Upper lobe of left lung (tissue), 6 donors: Measurements from ENCODE around the gene TAF1D. TPM values are rescaled to one million over a fixed set of nuclear protein-coding genes. Genes with fewer than 3 reads are reported as not detected.

ENCODE experiments used
- ATAC-seq, 2 donors: fragments of 200-7000 bp; cut with Tn5 transposase; one replicate each; pipeline ENCODE4 v1.9.1; 2022; ENCODE audit warnings: mild to moderate bottlenecking in 2 of 2, moderate library complexity in 2 of 2; ENCODE audit not compliant: low FRiP score in 2 of 2
- DNase-seq, 2 donors: peaks; one replicate each; pipeline ENCODE4 v3.0.0-alpha.2; 2019 to 2020
- H3K27ac ChIP-seq, 4 donors: fragments of 200-600 bp; sonication (generic); one replicate each; pipeline ENCODE4 v1.5.1; 2016 to 2019
- H3K27me3 ChIP-seq, 4 donors: fragments of 200-600 bp; sonication (generic); one replicate each; pipeline ENCODE4 v1.5.1; 2017 to 2019
- H3K36me3 ChIP-seq, 4 donors: fragments of 200-600 bp; sonication (generic); one replicate each; pipeline ENCODE4 v1.5.1; 2016 to 2019
- H3K4me1 ChIP-seq, 4 donors: fragments of 200-600 bp; sonication (generic); one replicate each; pipeline ENCODE4 v1.5.1; 2018 to 2019
- H3K4me3 ChIP-seq, 4 donors: fragments of 200-600 bp; sonication (generic); one replicate each; pipeline ENCODE4 v1.5.1; 2017 to 2019; ENCODE audit warnings: mild to moderate bottlenecking in 2 of 4, moderate library complexity in 1 of 4
- H3K9me3 ChIP-seq, 4 donors: fragments of 200-600 bp; sonication (generic); one replicate each; pipeline ENCODE4 v1.5.1; 2018 to 2019
- EP300 ChIP-seq, 4 donors: sonication (generic); formaldehyde crosslinking; IDR thresholded peaks; one replicate each; pipeline ENCODE4 v1.5.1; 2017; ENCODE audit warnings: antibody characterized with exemption in 4 of 4, control low read depth in 2 of 4
- POLR2A ChIP-seq, 4 donors: fragments of 450-650 bp; IDR thresholded peaks; one replicate each; pipeline ENCODE4 v1.5.1; 2016 to 2017; ENCODE audit warnings: antibody characterized with exemption in 4 of 4, mild to moderate bottlenecking in 2 of 4
- POLR2AphosphoS5 ChIP-seq, 2 donors: sonication (generic); formaldehyde crosslinking; IDR thresholded peaks; one replicate each; pipeline ENCODE4 v1.5.1; 2017; ENCODE audit warnings: antibody characterized with exemption in 2 of 2
- WGBS, 2 donors: methylation state at CpG; one replicate each; pipeline ENCODE4 v1.1.5; 2017 to 2018; 5-methylcytosine and 5-hydroxymethylcytosine counted together
- total RNA-seq, 6 donors: library from RNA; depleted of rRNA in 4 of 6; stranded (reverse); fragments of >200 nt in 4 of 6; gene quantifications; one replicate each; pipeline versions ENCODE4 v1.1.0 to v1.2.1, GENCODE V29; 2016 to 2021
- TF ChIP-seq, protein P1 (sequence below), 6 experiments: fragments of 450-650 bp in 4 of 6; fragments of 200-600 bp in 2 of 6; sonication (generic) in 2 of 6; IDR thresholded peaks; one replicate each; pipeline ENCODE4 v1.5.1; 2016 to 2019; ENCODE audit warnings: antibody characterized with exemption in 6 of 6
- donor health status: DM: no; HTN: no; CAD: no; lungs with moderate emphysema.
- donor health status: DM: no; HTN: yes; CAD: no; lungs with severe emphysema.

Gene TAF1D
- total RNA-seq, 6 donors from 2014 or later, result 70.5 to 195 (median 88.5) TPM

- TF ChIP-seq EP300 (IDR thresholded peaks at IDR 0.05) (no peak), POLR2AphosphoS5 (IDR thresholded peaks at IDR 0.05) (no peak), POLR2A (IDR thresholded peaks at IDR 0.05) (no peak)
- TF ChIP-seq, protein P1, sequence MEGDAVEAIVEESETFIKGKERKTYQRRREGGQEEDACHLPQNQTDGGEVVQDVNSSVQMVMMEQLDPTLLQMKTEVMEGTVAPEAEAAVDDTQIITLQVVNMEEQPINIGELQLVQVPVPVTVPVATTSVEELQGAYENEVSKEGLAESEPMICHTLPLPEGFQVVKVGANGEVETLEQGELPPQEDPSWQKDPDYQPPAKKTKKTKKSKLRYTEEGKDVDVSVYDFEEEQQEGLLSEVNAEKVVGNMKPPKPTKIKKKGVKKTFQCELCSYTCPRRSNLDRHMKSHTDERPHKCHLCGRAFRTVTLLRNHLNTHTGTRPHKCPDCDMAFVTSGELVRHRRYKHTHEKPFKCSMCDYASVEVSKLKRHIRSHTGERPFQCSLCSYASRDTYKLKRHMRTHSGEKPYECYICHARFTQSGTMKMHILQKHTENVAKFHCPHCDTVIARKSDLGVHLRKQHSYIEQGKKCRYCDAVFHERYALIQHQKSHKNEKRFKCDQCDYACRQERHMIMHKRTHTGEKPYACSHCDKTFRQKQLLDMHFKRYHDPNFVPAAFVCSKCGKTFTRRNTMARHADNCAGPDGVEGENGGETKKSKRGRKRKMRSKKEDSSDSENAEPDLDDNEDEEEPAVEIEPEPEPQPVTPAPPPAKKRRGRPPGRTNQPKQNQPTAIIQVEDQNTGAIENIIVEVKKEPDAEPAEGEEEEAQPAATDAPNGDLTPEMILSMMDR (IDR thresholded peaks at IDR 0.05), result no peak
- H3K4me1 ChIP-seq, result peaks cover 0 to 4% (median 0%) of the 10 kb centered on the region in 4 donors
- WGBS, 2 donors, result 97 to 99% methylated on average over 5 of the region's 5 CpGs
- no peaks in the 10 kb centered on the region for H3K27me3 ChIP-seq
- H3K27ac ChIP-seq, result no peak overlapping the region
- DNase-seq (no peak), ATAC-seq (no peak)
- H3K36me3 ChIP-seq, result peaks cover 37 to 98% (median 60%) of the 10 kb centered on the region in 4 donors
- no peaks in the 10 kb centered on the region for H3K9me3 ChIP-seq
- H3K4me3 ChIP-seq, result no peak overlapping the region
Observed at GRCh38 chr11:93729129-93729616, 12.1 kb downstream of the TAF1D start.

- H3K27ac ChIP-seq, result no peak overlapping the region
- peaks cover 0 to 4% (median 0%) of the 10 kb centered on the region in 4 donors for H3K4me1 ChIP-seq
- peaks cover 33 to 94% (median 59%) of the 10 kb centered on the region in 4 donors for H3K36me3 ChIP-seq
- no peaks in the 10 kb centered on the region for H3K9me3 ChIP-seq
- 90 to 91% methylated on average over 2 of the region's 2 CpGs for WGBS, 2 donors
- H3K4me3 ChIP-seq, result no peak overlapping the region
- TF ChIP-seq POLR2AphosphoS5 (IDR thresholded peaks at IDR 0.05) (no peak), POLR2A (IDR thresholded peaks at IDR 0.05) (no peak), EP300 (IDR thresholded peaks at IDR 0.05) (no peak)
- TF ChIP-seq, protein P1 (IDR thresholded peaks at IDR 0.05), result no peak
- DNase-seq (no peak), ATAC-seq (no peak)
- H3K27me3 ChIP-seq, result no peaks in the 10 kb centered on the region
Observed at GRCh38 chr11:93728792-93729128, 12.5 kb downstream of the TAF1D start.

- Histone ChIP-seq H3K4me3 (no peak overlapping the region), H3K4me1 (no peaks in the 10 kb centered on the region), H3K36me3 (peaks cover 30 to 93% (median 55%) of the 10 kb centered on the region in 4 donors), H3K9me3 (no peaks in the 10 kb centered on the region), H3K27ac (no peak overlapping the region), H3K27me3 (no peaks in the 10 kb centered on the region)
- ATAC-seq, result no peak
- DNase-seq, result no peak
- WGBS, 2 donors, result 49 to 53% methylated on average over 4 of the region's 4 CpGs
- TF ChIP-seq EP300 (IDR thresholded peaks at IDR 0.05) (no peak), POLR2A (IDR thresholded peaks at IDR 0.05) (no peak), POLR2AphosphoS5 (IDR thresholded peaks at IDR 0.05) (no peak)
- TF ChIP-seq, protein P1 (IDR thresholded peaks at IDR 0.05), result no peak
Observed at GRCh38 chr11:93727985-93728791, 13.1 kb downstream of the TAF1D start.

- H3K36me3 ChIP-seq, result peaks cover 7 to 67% (median 24%) of the 10 kb centered on the region in 4 donors
- TF ChIP-seq POLR2A (IDR thresholded peaks at IDR 0.05) (no peak), EP300 (IDR thresholded peaks at IDR 0.05) (no peak), POLR2AphosphoS5 (IDR thresholded peaks at IDR 0.05) (no peak)
- TF ChIP-seq, protein P1 (IDR thresholded peaks at IDR 0.05), result no peak
- no peak for DNase-seq
- no peaks in the 10 kb centered on the region for H3K4me1 ChIP-seq
- no peaks in the 10 kb centered on the region for H3K27me3 ChIP-seq
- 93 to 98% methylated on average over 1 of the region's 1 CpG for WGBS, 2 donors
- H3K9me3 ChIP-seq, result no peaks in the 10 kb centered on the region
- H3K27ac ChIP-seq, result no peak overlapping the region
- no peak for ATAC-seq
- H3K4me3 ChIP-seq, result no peak overlapping the region
Observed at GRCh38 chr11:93724089-93724488, 17.2 kb downstream of the TAF1D start.
